IMR-90 (cell line): ENCODE measurements around the gene NPIPB6. TPM values are rescaled to one million over a fixed set of nuclear protein-coding genes. Genes with fewer than 3 reads are reported as not detected.

Source experiments
- ATAC-seq: fragments of 200-7000 bp; cut with Tn5 transposase; 2 replicates; pipeline ENCODE4 v1.9.1; 2020; ENCODE audit warnings: low read depth, mild to moderate bottlenecking, moderate library complexity
- BruUV-seq: library from RNA; stranded (reverse); fragments of 400-500 nt; replicated peaks from 2 replicates; lab custom pipeline; 2021; lab: Mats Ljungman, UMichigan
- CTCF ChIA-PET: fragments of 300-600 bp; formaldehyde crosslinking; extraction: SDS; loops from one replicate; lab custom pipeline; 2021; ENCODE audit warnings: antibody characterized with exemption; lab: Yijun Ruan, JAX
- POLR2A ChIA-PET: fragments of 300-600 bp; sonication (Branson Sonifier 250); formaldehyde crosslinking; loops from one replicate; lab custom pipeline; 2022; ENCODE audit warnings: antibody characterized with exemption; ENCODE audit not compliant: unreplicated experiment; lab: Charles Lee
- DNase-seq: peaks from one replicate; pipeline ENCODE4 v3.0.0; 2013
- H2AFZ ChIP-seq: replicated peaks from 2 replicates; pipeline ENCODE3; 2013; ENCODE audit warnings: low read length, mild to moderate bottlenecking; ENCODE audit not compliant: poor library complexity
- H2AK5ac ChIP-seq: 2 replicates; pipeline ENCODE4 v1.6.1; 2013; ENCODE audit warnings: low read depth, low read length, inconsistent platforms
- H2AK9ac ChIP-seq: replicated peaks from 2 replicates; pipeline ENCODE3; 2013; ENCODE audit warnings: mild to moderate bottlenecking, low read depth, low read length, moderate library complexity; ENCODE audit not compliant: poor library complexity
- H2BK120ac ChIP-seq: 2 replicates; pipeline ENCODE4 v1.6.1; 2013; ENCODE audit warnings: low read depth, low read length, inconsistent platforms
- H2BK15ac ChIP-seq: 3 replicates; pipeline ENCODE4 v1.6.1; 2013; ENCODE audit warnings: low read depth, low read length, inconsistent platforms
- H2BK20ac ChIP-seq: 2 replicates; pipeline ENCODE4 v1.6.1; 2013; ENCODE audit warnings: low read depth, mild to moderate bottlenecking, inconsistent platforms, low read length, moderate library complexity
- H2BK5ac ChIP-seq: 2 replicates; pipeline ENCODE4 v1.6.1; 2013; ENCODE audit warnings: mild to moderate bottlenecking, low read depth, low read length, inconsistent platforms; ENCODE audit not compliant: poor library complexity, severe bottlenecking
- H3K14ac ChIP-seq: replicated peaks from 2 replicates; pipeline ENCODE4 v1.6.1; 2013; ENCODE audit warnings: low read depth, low read length, inconsistent platforms
- H3K18ac ChIP-seq: 2 replicates; pipeline ENCODE4 v1.6.1; 2013; ENCODE audit warnings: low read depth, low read length, control low read depth
- H3K23ac ChIP-seq: 2 replicates; pipeline ENCODE4 v1.6.1; 2013; ENCODE audit warnings: low read depth, low read length, inconsistent platforms
- H3K27ac ChIP-seq: 2 replicates; pipeline ENCODE4 v1.5.1; 2013; ENCODE audit warnings: mild to moderate bottlenecking, control low read depth, low read length; ENCODE audit not compliant: insufficient read depth
- H3K27me3 ChIP-seq: 2 replicates; pipeline ENCODE4 v1.6.1; 2013; ENCODE audit warnings: low read length; ENCODE audit not compliant: control insufficient read depth, insufficient read depth
- H3K36me3 ChIP-seq: 2 replicates; pipeline ENCODE4 v1.6.1; 2013; ENCODE audit warnings: low read length, mixed read lengths; ENCODE audit not compliant: control insufficient read depth, insufficient read depth
- H3K4ac ChIP-seq: 2 replicates; pipeline ENCODE4 v1.6.1; 2013; ENCODE audit warnings: low read depth, low read length, inconsistent platforms
- H3K4me1 ChIP-seq: 2 replicates; pipeline ENCODE4 v1.6.1; 2013; ENCODE audit warnings: low read length, mixed read lengths; ENCODE audit not compliant: control insufficient read depth, insufficient read depth
- H3K4me2 ChIP-seq: 2 replicates; pipeline ENCODE4 v1.6.1; 2013; ENCODE audit warnings: low read depth, mild to moderate bottlenecking, control low read depth, low read length, moderate library complexity
- H3K4me3 ChIP-seq: 2 replicates; pipeline ENCODE4 v1.5.1; 2013; ENCODE audit warnings: low read depth, mild to moderate bottlenecking, control low read depth, low read length, moderate library complexity; ENCODE audit not compliant: insufficient read depth
- H3K56ac ChIP-seq: 2 replicates; pipeline ENCODE4 v1.6.1; 2013; ENCODE audit warnings: low read length, inconsistent platforms; ENCODE audit not compliant: insufficient read depth; ENCODE audit errors: extremely low read depth
- H3K79me1 ChIP-seq, 2 experiments: 2 replicates each; pipeline ENCODE4 v1.6.1; 2013; ENCODE audit warnings: low read length in 2 of 2, inconsistent platforms in 1 of 2, low read depth in 1 of 2
- H3K9ac ChIP-seq: 2 replicates; pipeline ENCODE4 v1.6.1; 2013; ENCODE audit warnings: low read depth, low read length, control low read depth
- H3K9me1 ChIP-seq: 2 replicates; pipeline ENCODE4 v1.6.1; 2013; ENCODE audit warnings: low read length, inconsistent platforms; ENCODE audit not compliant: insufficient read depth
- H3K9me3 ChIP-seq: 2 replicates; pipeline ENCODE4 v1.6.1; 2013; ENCODE audit warnings: low read length; ENCODE audit not compliant: control insufficient read depth, insufficient read depth
- H4K20me1 ChIP-seq: 2 replicates; pipeline ENCODE4 v1.6.1; 2013; ENCODE audit warnings: low read length, inconsistent platforms; ENCODE audit not compliant: insufficient read depth
- H4K5ac ChIP-seq: 2 replicates; pipeline ENCODE4 v1.6.1; 2013; ENCODE audit warnings: mild to moderate bottlenecking, low read depth, low read length, control low read depth
- H4K8ac ChIP-seq, 2 experiments: 2 replicates each; pipeline ENCODE4 v1.6.1; 2013; ENCODE audit warnings: low read depth in 2 of 2, low read length in 2 of 2, control low read depth in 1 of 2, inconsistent platforms in 1 of 2
- H4K91ac ChIP-seq: 2 replicates; pipeline ENCODE4 v1.6.1; 2013; ENCODE audit warnings: low read depth, low read length, inconsistent platforms; ENCODE audit not compliant: insufficient read depth
- BHLHE40 ChIP-seq: fragments of 150-350 bp; IDR thresholded peaks from 2 replicates; pipeline ENCODE4 v1.6.1; 2016; ENCODE audit warnings: mild to moderate bottlenecking, low read depth, low read length
- CHD1 ChIP-seq: IDR thresholded peaks from 2 replicates; pipeline ENCODE4 v1.6.1; 2012; ENCODE audit warnings: low read depth, low read length, improper control_type of control experiment
- POLR2A ChIP-seq: IDR thresholded peaks from 2 replicates; pipeline ENCODE4 v1.6.1; 2012; ENCODE audit warnings: mild to moderate bottlenecking, low read depth, low read length
- WGBS, 2 experiments: methylation state at CpG; one replicate each; pipeline versions ENCODE4 v1.1.5 to v1.1.7; 2013; ENCODE audit warnings: missing lambda C conversion rate in 2 of 2; ENCODE audit not compliant: insufficient read length in 1 of 2; ENCODE audit errors: extremely low coverage in 2 of 2; 5-methylcytosine and 5-hydroxymethylcytosine counted together
- dilution Hi-C: fragments of 300-500 bp; cut with HindIII; formaldehyde crosslinking; loops from one replicate; pipeline ENCODE4 v1.14.3; 2018; ENCODE audit warnings: low sequenced_read_pairs; ENCODE audit not compliant: unreplicated experiment
- in situ Hi-C: fragments of 300-500 bp; cut with MboI; formaldehyde crosslinking; loops from 3 replicates; pipeline ENCODE4 v1.14.3; 2019; ENCODE audit warnings: low sequenced_read_pairs, inconsistent platforms, mixed read lengths
- intact Hi-C: fragments of 100-400 bp; cut with micrococcal nuclease; formaldehyde crosslinking; loops from 2 replicates; pipeline ENCODE4 v1.10.0; 2022
- polyA plus RNA-seq, 3 experiments: library from polyadenylated mRNA; depleted of rRNA; stranded (reverse); fragments of >200 nt; gene quantifications; 2 replicates each; pipeline ENCODE4 v1.2.3, GENCODE V29; 2012; ENCODE audit warnings: low replicate concordance in 1 of 3
- total RNA-seq: library from RNA; depleted of rRNA; stranded (reverse); fragments of >200 nt; gene quantifications from 2 replicates; pipeline ENCODE4 v1.2.3, GENCODE V29; 2012

Gene NPIPB6
- total and polyA plus RNA-seq, 2 of the 4 experiments (the other 2 are of a cell fraction) = 0.18 to 0.19 TPM

GRCh38 chr16:28294201-28294600 is 69.1 kb downstream of the NPIPB6 start:
- CTCF ChIA-PET = interaction anchor here (1.0 to 1.4 kb wide), 2 partner anchors 15 to 22 kb away, joined by 4 to 5 read pairs; no protein-coding TSS in a partner anchor
- Histone ChIP-seq H3K9me3 (no peaks in the 10 kb centered on the region), H4K5ac (no peak overlapping the region), H3K4me3 (no peak overlapping the region), H3K4me2 (no peak overlapping the region), H3K27ac (no peak overlapping the region), H3K36me3 (no peaks in the 10 kb centered on the region), H3K27me3 (peaks cover 39% of the 10 kb centered on the region), H2AFZ (no peak overlapping the region), H3K9me1 (peaks cover 4% of the 10 kb centered on the region; the same call in 1 of the 2 replicates), H2BK15ac (no peak overlapping the region), H2BK120ac (no peak overlapping the region), H3K18ac (no peak overlapping the region), H3K9ac (no peak overlapping the region), H3K4me1 (no peaks in the 10 kb centered on the region), H2BK5ac (no peak overlapping the region), H4K20me1 (peaks cover 7% of the 10 kb centered on the region; the same call in 1 of the 2 replicates), H4K8ac (no peak overlapping the region), H3K56ac (no peak overlapping the region), H2AK5ac (no peak overlapping the region), H2AK9ac (no peak overlapping the region), H3K23ac (no peak overlapping the region), H3K4ac (no peak overlapping the region), H2BK20ac (no peak overlapping the region), H3K79me1 (no peaks in the 10 kb centered on the region), H4K91ac (no peak overlapping the region), H3K14ac (no peak overlapping the region)
- WGBS, 2 experiments = 100% methylated on average over 1 of the region's 6 CpGs; no CpG with 5 or more reads in 1 of the 2 experiments
- in situ Hi-C loops (loop anchor here (10.0 kb wide), 1 partner anchor 311 kb away; no protein-coding TSS in a partner anchor), intact Hi-C loops (no loop called here), dilution Hi-C loops (no loop called here)
- ATAC-seq (no peak), DNase-seq (no peak)
- POLR2A ChIA-PET = no interaction called here
- BruUV-seq = no TSS peak
- no peak for TF ChIP-seq BHLHE40
- TF ChIP-seq CHD1 = no peak
- no peak for TF ChIP-seq POLR2A
